ENCODE data around the gene SPEF1.

Gene SPEF1

DNA sequence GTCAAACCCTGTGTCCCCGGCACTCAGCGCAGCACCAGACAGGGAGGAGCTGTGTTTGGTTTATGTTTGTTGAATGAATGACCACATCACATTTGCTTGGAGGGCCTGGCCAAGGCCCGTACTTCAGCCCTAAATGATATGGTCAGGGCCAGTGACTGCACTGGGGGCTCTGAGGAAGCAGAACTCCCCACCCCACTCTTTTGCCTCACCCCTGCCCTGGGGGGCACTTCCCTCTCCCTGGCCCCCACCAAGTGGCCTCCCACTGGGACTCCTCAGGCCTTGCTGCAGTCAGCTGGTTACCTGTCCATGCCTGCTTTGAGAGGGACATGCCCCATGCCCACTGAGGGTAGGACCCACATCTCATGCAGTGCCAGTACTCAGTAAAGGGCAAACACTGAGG, 16.6 kb downstream of the SPEF1 start:
- no peak for DNase-seq

DNA sequence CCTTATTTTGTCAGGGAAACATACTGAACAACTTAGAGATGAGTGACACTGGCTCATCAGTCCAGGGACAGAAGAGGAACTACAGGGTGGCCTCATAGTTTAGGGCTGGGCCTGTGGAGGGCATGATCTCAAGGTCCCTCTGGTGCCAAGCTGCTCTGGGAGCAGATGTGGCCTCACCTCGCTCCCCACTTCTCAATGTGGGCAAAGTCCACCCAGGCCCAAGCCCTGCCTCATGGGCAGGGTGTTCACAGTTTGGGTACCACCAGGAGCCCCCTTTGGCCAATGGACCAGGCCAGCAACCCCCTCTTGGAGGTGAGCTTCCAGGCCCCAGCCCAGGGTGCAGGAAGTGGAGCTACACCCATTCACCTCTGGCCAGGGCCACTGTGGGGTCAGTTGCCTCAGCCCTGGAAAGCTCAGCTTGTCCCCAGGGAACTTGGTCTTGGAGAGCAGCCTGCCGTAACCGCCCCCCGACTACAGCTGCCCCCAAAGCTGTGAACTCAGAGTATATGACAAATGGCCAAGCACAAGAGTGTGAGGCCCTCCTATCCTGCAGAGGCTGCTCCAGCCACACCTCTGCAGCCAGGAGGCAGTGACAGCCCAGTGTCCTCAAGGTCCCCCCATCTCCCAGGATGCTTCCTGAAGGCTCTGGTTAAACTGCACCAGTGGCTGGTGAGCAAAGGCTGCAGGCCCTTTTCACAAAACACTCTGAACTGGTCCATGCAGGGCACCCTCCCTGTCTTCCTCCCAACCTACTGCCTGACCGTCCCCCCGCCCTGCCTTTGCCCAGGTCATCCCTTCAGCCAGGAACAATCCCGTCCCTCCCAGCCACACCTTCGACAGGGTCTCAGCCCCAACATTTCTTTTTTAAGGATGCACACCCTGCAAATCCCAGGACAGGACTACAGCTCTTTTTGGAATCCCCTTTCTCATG, 17.3 kb downstream of the SPEF1 start:
- no peak for DNase-seq

DNA sequence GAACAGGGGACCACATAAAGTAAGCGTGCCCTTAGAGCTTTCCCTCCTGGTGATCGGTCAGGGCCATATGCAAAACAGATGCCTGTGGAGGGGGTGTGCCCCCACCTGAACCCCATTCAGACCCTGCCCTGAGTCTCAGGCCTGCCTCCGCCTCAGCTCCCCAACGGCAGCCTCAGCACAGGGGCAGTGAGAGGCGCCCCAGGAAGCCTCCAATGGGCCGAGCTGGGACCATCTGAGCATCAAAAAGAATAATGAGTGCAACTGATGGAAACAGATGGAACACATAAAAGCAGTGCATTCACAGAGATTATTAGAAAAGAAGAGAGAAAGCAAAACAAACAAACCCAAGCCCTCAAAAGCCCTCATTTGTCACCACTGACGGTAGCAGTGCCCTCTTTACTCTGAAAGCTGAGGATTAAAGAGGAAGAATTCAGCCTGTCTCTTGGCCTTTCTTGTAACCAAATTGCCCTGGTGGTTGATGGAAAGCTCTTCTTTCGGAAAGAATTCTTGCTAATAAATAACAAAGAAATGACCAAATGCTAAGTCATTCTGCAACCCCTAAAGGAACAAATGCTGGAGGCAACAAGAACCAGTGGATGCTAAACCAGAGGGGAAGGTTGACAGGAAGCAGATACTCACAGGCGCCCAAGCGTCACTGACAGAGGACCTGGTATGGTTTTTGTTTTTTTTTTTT, 20.4 kb downstream of the SPEF1 start:
- no peak for DNase-seq

DNA sequence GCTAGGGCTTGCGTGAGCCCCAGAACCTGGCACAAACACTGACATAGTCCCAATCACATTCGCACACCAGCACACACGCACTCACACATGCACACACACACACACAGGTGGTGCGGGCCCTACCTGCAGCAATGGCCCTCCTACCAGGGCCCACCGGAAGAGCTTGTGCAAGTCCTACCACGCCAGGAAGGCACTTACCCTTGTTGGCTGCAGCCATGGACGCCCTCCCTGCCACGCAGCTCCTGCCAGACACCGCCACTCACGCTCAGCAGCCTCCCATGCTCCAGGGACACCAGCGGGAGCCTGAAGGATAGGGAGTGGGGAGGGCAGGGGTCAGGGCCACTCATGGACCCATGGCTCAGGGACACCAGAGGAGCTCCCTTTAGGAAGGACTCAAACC, 21.4 kb downstream of the SPEF1 start:
- no peak for DNase-seq

DNA sequence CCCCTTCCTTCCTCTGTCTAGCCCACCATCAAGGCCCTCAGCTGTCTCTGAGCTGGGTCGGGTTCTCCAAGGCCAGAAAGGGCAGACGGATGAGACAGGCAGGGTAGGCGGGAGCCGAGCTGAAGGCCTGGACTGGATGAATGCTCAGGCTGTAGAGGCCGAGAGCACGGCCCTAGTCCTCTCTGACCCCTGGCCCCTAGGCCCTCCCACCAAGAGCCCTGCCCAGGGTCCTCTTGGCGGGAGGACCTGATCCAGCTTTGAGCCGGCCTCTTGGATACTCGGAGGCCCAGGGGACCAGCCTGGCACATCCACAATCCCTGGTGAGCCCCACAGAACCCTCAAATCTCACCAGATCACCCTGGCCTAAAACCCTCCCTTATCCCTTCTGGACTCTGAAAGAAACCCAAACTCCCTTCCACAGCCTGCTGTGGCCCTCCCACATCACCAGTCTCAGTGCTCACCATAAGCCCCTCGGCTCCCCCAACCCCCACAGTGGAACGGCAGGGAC, 21.9 kb downstream of the SPEF1 start:
- DNase-seq = no peak

DNA sequence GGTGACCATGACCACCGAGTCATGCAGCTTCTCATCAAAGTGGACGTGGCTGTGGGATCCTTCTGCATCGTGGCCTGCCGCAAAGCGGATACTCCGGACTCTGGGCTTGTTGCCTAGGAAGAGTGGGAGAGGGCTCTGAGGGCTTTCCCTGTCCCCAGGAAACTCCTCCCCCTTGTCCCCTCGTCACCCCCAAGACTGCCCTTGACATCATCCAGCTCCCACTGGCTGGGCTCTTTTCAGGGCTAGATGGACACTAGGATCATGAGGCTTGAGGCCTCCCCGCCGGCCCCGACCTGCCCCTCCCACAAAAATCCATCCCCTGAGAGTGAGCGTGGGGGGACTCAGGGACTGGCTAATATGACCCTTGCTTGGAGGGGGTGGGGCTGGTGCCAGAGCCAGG, 22.7 kb downstream of the SPEF1 start:
- DNase-seq = no peak

DNA sequence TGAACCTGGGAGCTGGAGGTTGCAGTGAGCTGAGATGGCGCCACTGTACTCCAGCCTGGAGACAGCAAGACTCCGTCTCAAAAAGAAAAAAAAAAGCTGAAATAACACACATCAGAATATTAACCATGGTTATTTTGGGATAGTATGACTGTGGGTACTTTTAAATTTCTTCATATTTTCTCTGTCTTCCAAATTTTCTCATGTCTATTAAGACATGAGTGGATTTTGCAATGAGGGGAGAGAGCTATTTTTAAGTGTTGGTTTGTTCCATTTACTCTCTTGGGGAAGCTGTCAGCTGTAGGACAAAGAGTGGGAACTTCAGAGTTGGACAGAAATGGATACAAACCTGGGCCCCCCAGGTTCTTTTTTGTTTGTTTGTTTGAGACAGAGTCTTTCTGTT, 24.0 kb downstream of the SPEF1 start:
- no peak for DNase-seq

DNA sequence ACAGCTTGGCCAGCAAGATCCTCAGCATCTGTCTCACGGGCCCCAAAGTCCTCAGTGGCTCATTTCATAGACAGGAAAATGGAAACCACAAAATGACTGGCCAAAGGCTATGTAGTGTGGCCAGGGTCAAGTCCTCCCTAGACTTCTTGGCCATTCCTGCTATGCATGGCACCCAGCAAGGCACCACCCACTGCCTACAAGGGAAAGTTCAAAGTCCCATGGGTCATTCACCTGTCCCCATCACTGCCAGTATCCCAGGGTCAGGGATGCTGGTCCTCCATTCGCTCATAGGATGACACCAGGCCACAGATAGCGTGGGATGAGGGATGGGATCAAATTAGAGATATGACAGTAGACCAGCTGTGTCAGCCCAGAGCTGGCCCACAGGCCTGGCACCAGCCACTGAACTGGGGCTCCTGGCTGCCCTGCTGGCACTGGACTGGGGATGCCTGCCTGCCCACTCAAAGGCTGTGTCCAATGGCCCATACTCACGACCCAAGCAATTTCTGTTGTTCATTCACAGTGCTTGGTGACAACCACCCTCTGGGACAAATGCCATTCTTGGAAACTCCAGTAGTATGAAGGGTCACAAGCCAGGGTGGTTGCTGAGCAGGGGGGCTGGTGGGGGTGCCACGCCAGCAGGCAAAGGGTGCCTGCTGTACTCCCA, 25.3 kb downstream of the SPEF1 start:
- DNase-seq = no peak

DNA sequence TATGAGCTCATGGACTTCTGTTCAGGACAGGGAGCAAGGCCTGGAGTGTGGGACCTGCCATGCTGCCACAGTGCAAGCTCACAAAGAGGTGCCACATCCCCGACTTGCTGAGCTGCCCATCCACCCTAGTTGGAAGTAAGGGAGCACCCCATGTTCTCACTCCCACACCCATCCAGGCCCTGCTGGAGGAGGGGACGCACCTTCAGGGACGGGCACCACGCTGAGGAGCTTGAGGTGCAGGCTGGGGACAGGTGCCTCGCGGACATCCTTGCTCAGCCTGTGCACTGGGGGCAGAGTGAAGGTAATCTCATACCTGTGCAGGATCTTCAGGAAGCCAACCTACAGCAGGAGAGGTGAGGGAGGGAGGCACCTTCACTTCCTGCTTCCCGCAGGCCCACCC, 26.0 kb downstream of the SPEF1 start:
- DNase-seq = no peak

DNA sequence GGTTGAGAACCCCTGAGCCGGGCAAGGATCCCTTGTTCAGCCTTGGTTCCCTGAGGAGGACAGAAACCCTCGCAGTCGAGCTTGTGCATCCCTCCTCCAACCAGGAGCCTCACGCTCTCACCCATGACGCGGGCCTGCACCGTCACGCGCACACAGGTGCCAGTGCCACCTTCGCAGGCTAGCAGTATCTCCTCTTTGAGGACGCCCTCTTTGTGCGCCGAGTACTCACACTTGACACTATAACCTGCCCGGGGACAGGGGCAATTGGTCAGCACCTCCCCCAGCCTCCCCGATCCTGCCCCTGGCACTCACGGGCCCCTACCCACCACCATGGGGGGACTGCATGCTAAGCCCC, 27.0 kb downstream of the SPEF1 start:
- no peak for DNase-seq

DNA sequence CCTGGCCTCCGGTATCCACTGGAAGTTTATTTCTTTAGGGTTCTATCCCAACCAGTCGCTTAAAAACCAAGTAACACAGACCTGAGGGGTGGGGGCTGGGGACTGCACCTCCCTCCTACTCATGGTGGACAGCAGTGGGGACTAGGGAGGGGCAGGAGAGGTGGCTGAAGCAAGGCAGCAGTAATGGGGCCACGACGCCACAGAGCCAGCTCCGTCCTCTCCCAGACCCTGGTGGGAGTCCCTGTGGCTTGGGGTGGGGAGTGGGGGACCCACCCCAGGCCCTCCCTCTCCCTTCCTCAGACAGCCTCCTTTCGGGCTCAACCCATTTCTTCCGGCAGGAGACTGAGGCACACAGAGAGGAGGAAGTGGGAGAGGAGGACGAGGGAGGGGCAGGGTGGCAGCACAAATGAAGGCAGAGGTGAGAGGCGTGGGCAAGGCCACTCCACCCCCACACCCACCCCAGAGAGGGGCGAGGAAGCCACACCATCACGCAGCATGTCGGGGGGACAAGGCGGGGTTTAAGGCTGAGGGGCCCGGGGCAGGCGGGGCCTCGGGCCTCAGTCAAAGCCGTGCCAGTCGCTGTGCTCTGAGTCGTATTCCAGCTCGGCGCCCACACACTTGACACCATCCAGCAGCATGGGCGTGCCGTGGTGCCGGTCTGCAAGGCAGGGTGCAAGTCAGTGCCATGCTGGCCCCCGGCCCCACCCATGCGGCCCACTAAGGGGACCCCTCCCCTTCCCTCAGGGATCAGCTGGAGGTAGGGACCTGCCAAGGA, 27.6 kb downstream of the SPEF1 start:
- no peak for DNase-seq

DNA sequence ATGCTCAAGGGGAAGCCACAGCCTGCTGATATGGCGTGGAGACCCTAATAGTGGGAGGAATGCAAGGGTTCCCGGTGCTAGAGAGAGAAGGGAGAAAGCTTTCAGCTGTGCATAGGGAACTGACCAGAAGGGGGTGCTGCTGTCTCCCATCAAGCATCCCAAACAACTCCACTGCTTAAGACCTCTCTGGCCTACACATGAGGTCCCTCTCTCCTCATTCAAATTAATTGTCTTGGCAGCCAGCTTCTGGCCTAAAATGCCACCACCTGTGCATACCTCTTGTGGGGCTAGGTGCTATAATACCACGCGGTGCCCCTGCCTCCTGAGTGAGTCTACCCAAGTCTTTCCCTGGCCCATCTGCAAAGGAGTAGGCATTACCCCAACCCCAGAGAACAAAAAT, 28.1 kb downstream of the SPEF1 start:
- DNase-seq = peak; percentile 35

DNA sequence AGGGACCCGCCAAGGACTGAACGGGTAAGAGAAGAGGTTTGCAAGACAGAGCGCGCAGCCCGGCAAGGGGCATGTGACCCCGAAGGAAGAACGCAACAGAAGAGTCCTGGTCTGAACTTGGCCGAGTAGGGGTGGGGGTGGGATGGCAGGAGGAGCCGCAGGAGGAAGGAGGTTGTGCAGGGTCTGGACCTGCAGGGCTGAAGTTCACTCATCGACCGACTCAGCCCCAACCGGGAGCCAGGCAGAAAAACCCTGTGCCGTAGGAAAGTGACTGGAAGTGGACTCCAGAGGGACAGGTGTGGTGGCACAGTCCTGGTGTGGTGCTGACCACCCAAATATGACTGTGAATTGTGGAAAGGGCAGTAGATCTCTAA, 28.9 kb downstream of the SPEF1 start:
- DNase-seq = no peak

DNA sequence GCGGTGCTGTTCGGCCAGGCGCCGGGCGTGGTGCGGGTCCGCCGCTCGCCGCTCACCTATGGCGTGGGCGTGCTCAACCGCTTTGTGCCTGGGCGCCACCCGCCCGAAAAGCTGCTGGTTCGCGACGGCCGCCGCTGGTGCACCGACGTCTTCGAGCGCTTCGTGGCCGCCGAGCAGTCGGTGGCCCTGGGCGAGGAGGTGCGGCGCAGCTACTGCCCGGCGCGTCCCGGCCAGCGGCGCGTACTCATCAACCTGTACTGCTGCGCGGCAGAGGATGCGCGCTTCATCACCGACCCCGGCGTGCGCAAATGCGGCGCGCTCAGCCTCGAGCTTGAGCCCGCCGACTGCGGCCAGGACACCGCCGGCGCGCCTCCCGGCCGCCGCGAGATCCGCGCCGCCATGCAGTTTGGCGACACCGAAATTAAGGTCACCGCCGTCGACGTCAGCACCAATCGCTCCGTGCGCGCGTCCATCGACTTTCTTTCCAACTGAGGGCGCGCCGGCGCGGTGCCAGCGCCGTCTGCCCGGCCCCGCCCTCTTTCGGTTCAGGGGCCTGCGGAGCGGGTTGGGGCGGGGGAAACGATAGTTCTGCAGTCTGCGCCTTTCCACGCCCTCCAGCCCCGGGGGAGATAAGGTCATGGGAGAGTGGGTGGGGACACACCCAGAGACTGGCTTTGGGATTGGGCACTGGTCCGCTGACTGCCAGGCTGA, 29.4 kb downstream of the SPEF1 start:
- DNase-seq = peak; percentile 52

DNA sequence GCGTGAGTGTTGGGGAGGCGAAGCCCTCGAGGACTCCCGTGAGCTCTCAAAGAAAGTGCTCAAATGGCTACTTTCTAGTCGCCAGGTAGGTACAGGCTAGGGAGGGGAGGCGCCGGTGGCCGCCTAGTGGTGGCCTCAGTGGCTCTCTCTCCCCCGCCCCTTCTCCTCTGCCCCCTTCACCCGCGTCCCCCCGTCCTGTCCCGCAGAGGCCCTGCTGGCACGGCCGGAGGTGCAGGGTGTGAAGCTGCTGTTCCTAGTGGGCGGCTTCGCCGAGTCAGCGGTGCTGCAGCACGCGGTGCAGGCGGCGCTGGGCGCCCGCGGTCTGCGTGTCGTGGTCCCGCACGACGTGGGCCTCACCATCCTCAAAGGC, 30.0 kb downstream of the SPEF1 start:
- DNase-seq = no peak

DNA sequence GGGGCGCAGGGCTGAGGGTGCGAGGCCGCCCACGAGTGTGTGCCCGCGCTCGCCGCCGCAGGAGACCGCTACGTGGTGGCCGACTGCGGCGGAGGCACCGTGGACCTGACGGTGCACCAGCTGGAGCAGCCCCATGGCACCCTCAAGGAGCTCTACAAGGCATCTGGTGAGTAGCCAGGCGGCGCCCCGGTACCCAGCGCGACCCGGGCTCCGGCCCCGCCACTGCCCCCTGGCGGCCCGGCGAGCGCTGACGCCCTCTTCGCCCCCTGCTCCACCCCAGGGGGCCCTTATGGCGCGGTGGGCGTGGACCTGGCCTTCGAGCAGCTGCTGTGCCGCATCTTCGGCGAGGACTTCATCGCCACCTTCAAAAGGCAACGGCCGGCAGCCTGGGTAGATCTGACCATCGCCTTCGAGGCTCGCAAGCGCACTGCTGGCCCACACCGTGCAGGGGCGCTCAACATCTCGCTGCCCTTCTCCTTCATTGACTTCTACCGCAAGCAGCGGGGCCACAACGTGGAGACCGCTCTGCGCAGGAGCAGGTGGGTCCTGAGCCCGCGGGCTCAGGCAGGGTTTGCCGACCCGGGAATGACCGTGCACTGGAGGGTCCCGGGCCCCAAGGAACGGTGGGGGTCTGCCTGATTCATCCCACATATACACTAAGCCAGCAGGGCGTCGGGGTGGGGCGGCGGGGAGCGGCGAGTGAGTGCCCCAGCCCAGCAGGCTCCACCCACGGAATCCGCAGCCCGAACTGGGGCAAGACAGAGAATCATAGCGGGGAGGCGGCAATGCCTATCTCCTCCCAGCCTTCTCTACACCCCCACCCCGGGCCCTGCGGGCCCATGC, 31.3 kb downstream of the SPEF1 start:
- no peak for DNase-seq

DNA sequence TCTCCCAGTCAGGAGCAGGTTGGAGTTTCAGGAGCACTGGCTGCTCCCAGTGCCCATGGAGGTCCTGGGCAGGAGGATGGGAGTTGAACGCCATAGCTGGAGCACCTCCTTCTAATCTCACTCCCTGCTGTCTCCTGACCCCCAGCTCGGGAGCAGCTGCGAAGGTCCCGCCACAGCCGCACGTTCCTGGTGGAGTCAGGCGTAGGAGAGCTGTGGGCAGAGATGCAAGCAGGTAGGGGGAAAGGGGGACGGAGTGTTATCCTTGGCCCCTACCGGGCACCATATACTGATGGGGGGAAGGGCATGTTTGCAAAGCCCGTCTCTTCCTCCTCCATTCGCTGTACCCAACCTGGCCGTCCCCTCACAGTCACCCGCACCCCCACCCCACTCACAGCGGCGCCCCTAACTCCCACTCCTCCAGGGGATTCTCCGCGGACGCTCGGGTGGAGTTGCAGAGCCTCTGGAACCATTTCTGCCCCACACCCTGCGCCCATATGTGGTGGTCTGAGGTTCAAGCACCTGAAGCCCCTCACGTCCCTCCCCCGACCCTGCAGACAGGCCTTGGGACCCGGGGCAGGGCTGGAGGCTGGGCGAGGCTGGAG, 32.1 kb downstream of the SPEF1 start:
- no peak for DNase-seq

DNA sequence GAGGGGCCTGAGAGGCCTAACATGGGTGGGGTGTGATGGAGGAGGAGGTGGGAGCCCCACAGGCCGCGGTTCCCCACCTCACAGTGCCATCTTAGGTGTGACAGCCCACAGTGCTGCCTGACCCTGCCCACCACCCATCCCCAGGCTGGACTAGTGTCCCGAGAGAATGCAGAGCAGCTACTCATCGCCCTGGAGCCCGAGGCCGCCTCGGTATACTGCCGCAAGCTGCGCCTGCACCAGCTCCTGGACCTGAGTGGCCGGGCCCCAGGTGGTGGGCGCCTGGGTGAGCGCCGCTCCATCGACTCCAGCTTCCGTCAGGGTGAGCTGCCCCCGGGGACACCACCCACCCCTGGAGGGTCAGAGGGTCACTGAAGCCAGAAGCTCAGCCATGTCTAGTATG, 33.2 kb downstream of the SPEF1 start:
- no peak for DNase-seq

DNA sequence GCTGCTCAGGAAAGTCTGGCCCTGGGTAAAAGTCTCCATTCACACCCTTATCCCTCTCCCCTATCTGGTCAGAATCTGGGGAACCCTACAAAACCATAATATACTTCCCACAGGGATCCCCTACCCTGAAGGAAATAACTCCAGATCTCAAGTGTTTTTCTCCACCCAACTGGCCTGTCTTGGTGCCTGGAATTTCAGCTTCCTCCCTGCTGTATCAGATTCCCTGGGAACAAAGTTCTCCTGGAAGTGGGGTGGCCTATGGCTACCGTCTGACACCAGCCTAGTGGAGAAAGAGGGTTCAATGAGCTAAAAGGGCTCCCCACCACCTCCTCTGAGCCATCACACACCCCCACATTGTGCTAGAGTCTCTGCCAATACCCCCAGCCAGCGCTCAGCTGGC, 33.8 kb downstream of the SPEF1 start:
- no peak for DNase-seq

DNA sequence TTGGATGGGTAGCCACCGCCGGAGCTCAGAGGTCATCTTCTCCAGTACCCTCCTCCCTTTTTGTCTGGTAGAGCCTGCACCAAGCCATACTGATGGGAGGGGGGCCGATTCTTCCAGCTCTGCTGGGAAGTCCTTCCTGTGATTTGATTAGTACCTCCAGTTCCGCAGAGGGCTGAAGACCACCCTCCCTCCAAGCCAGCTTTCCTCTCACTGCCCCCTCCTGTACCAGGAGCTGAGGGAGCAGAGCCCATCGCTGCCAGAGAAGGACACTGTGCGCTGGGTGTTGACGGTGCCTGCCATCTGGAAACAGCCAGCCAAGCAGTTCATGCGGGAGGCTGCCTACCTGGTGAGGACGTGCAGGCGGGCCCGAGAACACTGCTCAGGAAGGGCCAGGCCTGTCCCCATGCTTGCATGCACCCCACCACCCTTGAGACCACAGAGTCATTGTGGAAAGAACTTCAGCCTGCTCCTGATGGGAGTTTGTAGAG, 35.5 kb downstream of the SPEF1 start:
- no peak for DNase-seq

Data from activated effector memory CD4-positive, alpha-beta T cell treated with Interleukin-2 at 50 U/mL for 16 hours (primary cell).